ENCODE measurements around the gene PRELID1. TPM values are rescaled to one million over a fixed set of nuclear protein-coding genes. Genes with fewer than 3 reads are reported as not detected.

The PRELID1 gene
- total and polyA plus RNA-seq, 4 donors, result 43.3 to 236 (median 133) TPM

DNA sequence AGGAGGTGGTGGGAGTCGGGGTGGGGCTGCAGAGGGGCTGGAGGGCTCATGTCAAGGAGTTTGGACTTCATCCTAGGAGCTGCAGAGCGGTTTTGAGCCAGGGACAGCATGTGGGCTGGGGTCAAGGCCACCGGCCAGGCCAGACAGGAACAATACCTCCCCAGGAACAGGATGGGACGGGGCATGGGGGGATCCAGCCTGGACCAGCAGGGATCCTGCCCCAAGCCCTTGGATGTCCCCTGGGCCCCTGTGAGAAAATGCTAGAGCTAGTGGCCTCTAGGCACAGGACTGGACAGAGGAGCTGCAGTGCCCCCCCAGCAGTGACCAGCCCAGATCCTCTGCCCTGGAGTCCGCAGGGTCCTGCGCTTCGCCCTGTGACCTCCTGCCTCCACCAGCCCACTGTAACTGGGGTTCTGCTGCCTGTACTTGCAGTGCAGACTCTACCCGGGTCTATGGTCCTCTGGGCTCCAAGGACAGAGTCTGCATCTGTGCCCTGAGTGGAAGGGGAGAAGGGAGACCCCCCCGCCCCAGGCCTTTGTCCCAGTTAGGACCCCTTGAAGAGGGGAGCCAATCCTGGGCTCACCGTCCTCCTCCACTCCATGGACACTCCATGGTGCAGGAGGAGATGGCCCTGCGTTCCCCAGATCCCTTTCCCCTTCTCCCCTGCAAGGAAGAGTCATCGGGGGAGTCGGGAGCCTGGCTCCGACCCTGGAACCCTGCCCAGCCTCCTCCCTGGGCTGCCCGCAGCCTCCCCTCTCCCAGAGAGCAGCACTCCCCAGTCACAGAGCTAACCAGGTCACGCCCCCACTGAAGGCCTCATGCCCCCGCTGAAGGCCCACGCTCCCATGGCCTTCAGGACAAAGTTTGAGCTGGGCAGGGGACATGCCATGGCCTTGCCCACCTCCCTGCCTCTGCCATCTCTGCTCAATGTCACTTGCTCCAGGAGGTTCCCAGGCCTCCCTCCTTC, 11.1 kb downstream of the PRELID1 start:
- TF ChIP-seq, protein P1, sequence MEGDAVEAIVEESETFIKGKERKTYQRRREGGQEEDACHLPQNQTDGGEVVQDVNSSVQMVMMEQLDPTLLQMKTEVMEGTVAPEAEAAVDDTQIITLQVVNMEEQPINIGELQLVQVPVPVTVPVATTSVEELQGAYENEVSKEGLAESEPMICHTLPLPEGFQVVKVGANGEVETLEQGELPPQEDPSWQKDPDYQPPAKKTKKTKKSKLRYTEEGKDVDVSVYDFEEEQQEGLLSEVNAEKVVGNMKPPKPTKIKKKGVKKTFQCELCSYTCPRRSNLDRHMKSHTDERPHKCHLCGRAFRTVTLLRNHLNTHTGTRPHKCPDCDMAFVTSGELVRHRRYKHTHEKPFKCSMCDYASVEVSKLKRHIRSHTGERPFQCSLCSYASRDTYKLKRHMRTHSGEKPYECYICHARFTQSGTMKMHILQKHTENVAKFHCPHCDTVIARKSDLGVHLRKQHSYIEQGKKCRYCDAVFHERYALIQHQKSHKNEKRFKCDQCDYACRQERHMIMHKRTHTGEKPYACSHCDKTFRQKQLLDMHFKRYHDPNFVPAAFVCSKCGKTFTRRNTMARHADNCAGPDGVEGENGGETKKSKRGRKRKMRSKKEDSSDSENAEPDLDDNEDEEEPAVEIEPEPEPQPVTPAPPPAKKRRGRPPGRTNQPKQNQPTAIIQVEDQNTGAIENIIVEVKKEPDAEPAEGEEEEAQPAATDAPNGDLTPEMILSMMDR (IDR thresholded peaks at IDR 0.05; ENCODE audit: control extremely low read depth, extremely low read depth), result no peak
- Histone ChIP-seq H3K4me1 (ENCODE audit: control insufficient read depth in 5 of 5, insufficient read depth in 5 of 5, low read length in 5 of 5) (peaks cover 0 to 22% (median 11%) of the 10 kb centered on the region in 5 donors), H3K9ac (ENCODE audit: insufficient read depth in 1 of 2, low read length in 2 of 2) (no peak overlapping the region), H3K27me3 (ENCODE audit: control insufficient read depth in 3 of 3, insufficient read depth in 3 of 3, low read length in 2 of 3) (no peaks in the 10 kb centered on the region), H3K9me3 (ENCODE audit: control insufficient read depth in 4 of 4, insufficient read depth in 3 of 4, low read length in 3 of 4) (no peaks in the 10 kb centered on the region), H3K4me3 (no peak overlapping the region), H3K27ac (ENCODE audit: low read depth in 1 of 2, low read length in 1 of 2) (no peak overlapping the region), H3K36me3 (ENCODE audit: control insufficient read depth in 4 of 4, insufficient read depth in 4 of 4, low read length in 4 of 4) (peaks cover 0 to 4% (median 0%) of the 10 kb centered on the region in 4 donors)
- WGBS, 2 donors, result 90 to 91% methylated on average over 18 of the region's 18 CpGs
- ATAC-seq (ENCODE audit: insufficient read depth, low FRiP score) (no peak), DNase-seq (no peak)

DNA sequence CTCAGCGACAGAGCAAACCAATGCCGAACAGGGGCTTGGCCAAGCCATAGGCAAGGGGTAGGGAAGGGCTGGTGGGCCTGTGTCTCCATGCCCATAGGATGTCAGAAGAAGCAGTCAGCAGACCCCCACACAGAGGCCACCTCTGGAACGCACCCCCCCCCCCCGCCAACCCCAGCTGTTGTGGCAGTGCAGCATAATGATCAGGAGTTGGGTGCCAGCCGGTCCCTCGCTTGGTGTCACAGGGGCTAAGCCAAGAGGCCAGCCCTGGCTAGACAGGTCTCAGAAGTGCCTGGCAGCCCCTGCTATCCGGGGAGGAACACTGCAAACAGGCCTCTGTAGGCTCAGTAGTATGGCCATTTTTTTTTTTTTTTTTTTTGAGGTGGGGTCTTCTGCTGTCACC, 11.8 kb downstream of the PRELID1 start:
- H3K27ac ChIP-seq (ENCODE audit: low read depth in 1 of 2, low read length in 1 of 2), result no peak overlapping the region
- no peak for ATAC-seq (ENCODE audit: insufficient read depth, low FRiP score)
- no peaks in the 10 kb centered on the region for H3K9me3 ChIP-seq (ENCODE audit: control insufficient read depth in 4 of 4, insufficient read depth in 3 of 4, low read length in 3 of 4)
- no peak overlapping the region for H3K4me3 ChIP-seq
- no peak for DNase-seq
- TF ChIP-seq, protein P1 (IDR thresholded peaks at IDR 0.05; ENCODE audit: control extremely low read depth, extremely low read depth), result no peak
- H3K9ac ChIP-seq (ENCODE audit: insufficient read depth in 1 of 2, low read length in 2 of 2), result no peak overlapping the region
- H3K4me1 ChIP-seq (ENCODE audit: control insufficient read depth in 5 of 5, insufficient read depth in 5 of 5, low read length in 5 of 5), result peaks cover 0 to 15% (median 4%) of the 10 kb centered on the region in 5 donors
- no peaks in the 10 kb centered on the region for H3K27me3 ChIP-seq (ENCODE audit: control insufficient read depth in 3 of 3, insufficient read depth in 3 of 3, low read length in 2 of 3)
- 90 to 94% methylated on average over 7 of the region's 7 CpGs for WGBS, 2 donors
- H3K36me3 ChIP-seq (ENCODE audit: control insufficient read depth in 4 of 4, insufficient read depth in 4 of 4, low read length in 4 of 4), result peaks cover 0 to 4% (median 2%) of the 10 kb centered on the region in 4 donors

DNA sequence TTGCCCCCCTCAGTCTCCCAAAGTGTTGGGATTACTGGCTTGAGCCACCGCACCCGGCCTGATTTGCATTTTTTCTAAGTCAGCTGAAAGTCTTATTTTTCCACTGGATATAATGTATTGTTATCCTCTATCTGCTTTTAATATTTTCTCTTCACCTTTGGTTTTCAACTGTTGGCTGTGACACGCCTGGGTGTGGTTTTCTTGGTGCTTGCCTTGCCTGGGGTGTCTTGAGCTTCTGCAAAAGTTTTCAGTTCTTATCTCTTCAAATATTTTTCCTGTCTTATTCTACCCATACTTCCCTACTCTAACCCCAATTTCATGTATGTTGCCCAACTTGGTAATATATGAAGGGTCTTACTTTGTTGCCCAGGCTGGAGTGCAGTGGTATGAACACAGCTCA, 12.4 kb downstream of the PRELID1 start:
- TF ChIP-seq, protein P1 (IDR thresholded peaks at IDR 0.05; ENCODE audit: control extremely low read depth, extremely low read depth), result no peak
- Histone ChIP-seq H3K27ac (ENCODE audit: low read depth in 1 of 2, low read length in 1 of 2) (no peak overlapping the region), H3K4me1 (ENCODE audit: control insufficient read depth in 5 of 5, insufficient read depth in 5 of 5, low read length in 5 of 5) (peaks cover 0 to 13% (median 2%) of the 10 kb centered on the region in 5 donors), H3K9me3 (ENCODE audit: control insufficient read depth in 4 of 4, insufficient read depth in 3 of 4, low read length in 3 of 4) (no peaks in the 10 kb centered on the region), H3K4me3 (no peak overlapping the region), H3K36me3 (ENCODE audit: control insufficient read depth in 4 of 4, insufficient read depth in 4 of 4, low read length in 4 of 4) (peaks cover 0 to 4% (median 2%) of the 10 kb centered on the region in 4 donors), H3K27me3 (ENCODE audit: control insufficient read depth in 3 of 3, insufficient read depth in 3 of 3, low read length in 2 of 3) (no peaks in the 10 kb centered on the region), H3K9ac (ENCODE audit: insufficient read depth in 1 of 2, low read length in 2 of 2) (no peak overlapping the region)
- WGBS, 2 donors, result 77 to 97% methylated on average over 3 of the region's 3 CpGs
- DNase-seq (no peak), ATAC-seq (ENCODE audit: insufficient read depth, low FRiP score) (no peak)
